ENCODE results near the gene ZNF507.
"Not testable (repeated sequence)": the region's sequence is repeated elsewhere in the genome, so short reads cannot be mapped to it uniquely, and the experiment has no call there.

ZNF507 gene

GRCh38 chr19:32372726-32373517 lies 27.5 kb downstream of the ZNF507 start:
- no peak for DNase-seq

GRCh38 chr19:32373585-32374295 lies 28.3 kb downstream of the ZNF507 start:
- no peak for DNase-seq

GRCh38 chr19:32374362-32374761 lies 29.0 kb downstream of the ZNF507 start:
- not testable (repeated sequence) for DNase-seq

- not testable (repeated sequence) for DNase-seq
Measured at GRCh38 chr19:32377088-32377487, 31.7 kb downstream of the ZNF507 start.

- DNase-seq, result no peak
Measured at GRCh38 chr19:32380269-32380668, 34.9 kb downstream of the ZNF507 start.

- DNase-seq, result no peak
Measured at GRCh38 chr19:32387701-32388392, 42.4 kb downstream of the ZNF507 start.

- DNase-seq, result no peak
Measured at GRCh38 chr19:32388393-32388855, 43.0 kb downstream of the ZNF507 start.

- DNase-seq, result no peak
Measured at GRCh38 chr19:32392901-32393300, 47.5 kb downstream of the ZNF507 start.

GRCh38 chr19:32396046-32396652 lies 50.7 kb downstream of the ZNF507 start:
- no peak for DNase-seq

GRCh38 chr19:32397671-32398101 lies 52.3 kb downstream of the ZNF507 start:
- no peak for DNase-seq

GRCh38 chr19:32401992-32402391 lies 56.6 kb downstream of the ZNF507 start:
- DNase-seq, result no peak

- DNase-seq, result no peak
Measured at GRCh38 chr19:32403291-32403995, 58.0 kb downstream of the ZNF507 start.

- DNase-seq, result peak in 1 of 2 experiments; percentile 24
Measured at GRCh38 chr19:32404213-32404932, 59.0 kb downstream of the ZNF507 start.

GRCh38 chr19:32404933-32405430 lies 59.6 kb downstream of the ZNF507 start:
- no peak for DNase-seq

- DNase-seq, result peak; percentile 93 to 96
Measured at GRCh38 chr19:32405431-32406160, 60.2 kb downstream of the ZNF507 start, which contains the start of gene DPY19L3. TSS of gene DPY19L3 (plus strand) at chr19:32405770. CDS start at chr19:32408254, 2,484 bp downstream.

- no peak for DNase-seq
Measured at GRCh38 chr19:32406161-32407003, 61.0 kb downstream of the ZNF507 start.

GRCh38 chr19:32407004-32407992 lies 61.9 kb downstream of the ZNF507 start:
- no peak for DNase-seq

- DNase-seq, result no peak
Measured at GRCh38 chr19:32415246-32415645, 69.8 kb downstream of the ZNF507 start.

All from activated T-cell treated with anti-CD3 and anti-CD28 coated beads, Interleukin-2, amount 50 U/mL, for 48 hours (primary cell).